Measurements from ENCODE around the gene EPHA5. TPM values are rescaled to one million over a fixed set of nuclear protein-coding genes. Genes with fewer than 3 reads are reported as not detected.

Gene EPHA5
- total RNA-seq, 1 donor from 2014 or later = 0.04 TPM

- no peak for TF ChIP-seq CTCF (IDR thresholded peaks at IDR 0.05; ENCODE audit: insufficient read depth, low read length, poor library complexity, severe bottlenecking)
- no peak overlapping the region for H3K4me3 ChIP-seq (ENCODE audit: low read depth, low read length)
- H3K36me3 ChIP-seq (ENCODE audit: control insufficient read depth, insufficient read depth, low read length) = no peaks in the 10 kb centered on the region
- DNase-seq (ENCODE audit: low read depth) = no peak
- H3K27me3 ChIP-seq (ENCODE audit: control insufficient read depth, insufficient read depth, low read length) = no peaks in the 10 kb centered on the region
Observed at GRCh38 chr4:65658117-65658516, 12.2 kb downstream of the EPHA5 start.

- Histone ChIP-seq H3K36me3 (ENCODE audit: control insufficient read depth, insufficient read depth, low read length) (no peaks in the 10 kb centered on the region), H3K27me3 (ENCODE audit: control insufficient read depth, insufficient read depth, low read length) (no peaks in the 10 kb centered on the region), H3K4me3 (ENCODE audit: low read depth, low read length) (no peak overlapping the region)
- TF ChIP-seq CTCF (IDR thresholded peaks at IDR 0.05; ENCODE audit: insufficient read depth, low read length, poor library complexity, severe bottlenecking) = no peak
- no peak for DNase-seq (ENCODE audit: low read depth)
Observed at GRCh38 chr4:65656008-65656407, 14.3 kb downstream of the EPHA5 start.

- Histone ChIP-seq H3K27me3 (ENCODE audit: control insufficient read depth, insufficient read depth, low read length) (no peaks in the 10 kb centered on the region), H3K36me3 (ENCODE audit: control insufficient read depth, insufficient read depth, low read length) (no peaks in the 10 kb centered on the region), H3K4me3 (ENCODE audit: low read depth, low read length) (no peak overlapping the region)
- no peak for TF ChIP-seq CTCF (IDR thresholded peaks at IDR 0.05; ENCODE audit: insufficient read depth, low read length, poor library complexity, severe bottlenecking)
- DNase-seq (ENCODE audit: low read depth) = no peak
Observed at GRCh38 chr4:65654976-65655375, 15.3 kb downstream of the EPHA5 start.

GRCh38 chr4:65653740-65654361 is 16.4 kb downstream of the EPHA5 start:
- no peaks in the 10 kb centered on the region for H3K27me3 ChIP-seq (ENCODE audit: control insufficient read depth, insufficient read depth, low read length)
- no peak for DNase-seq (ENCODE audit: low read depth)

GRCh38 chr4:65651751-65652150 is 18.5 kb downstream of the EPHA5 start:
- no peak for TF ChIP-seq CTCF (IDR thresholded peaks at IDR 0.05; ENCODE audit: insufficient read depth, low read length, poor library complexity, severe bottlenecking)
- no peaks in the 10 kb centered on the region for H3K27me3 ChIP-seq (ENCODE audit: control insufficient read depth, insufficient read depth, low read length)
- H3K36me3 ChIP-seq (ENCODE audit: control insufficient read depth, insufficient read depth, low read length) = no peaks in the 10 kb centered on the region
- no peak for DNase-seq (ENCODE audit: low read depth)
- no peak overlapping the region for H3K4me3 ChIP-seq (ENCODE audit: low read depth, low read length)

More at GRCh38 chr4:65653740-65654361, 16.4 kb downstream of the EPHA5 start:
- TF ChIP-seq CTCF (IDR thresholded peaks at IDR 0.05; ENCODE audit: insufficient read depth, low read length, poor library complexity, severe bottlenecking) = no peak
- Histone ChIP-seq H3K4me3 (ENCODE audit: low read depth, low read length) (no peak overlapping the region), H3K36me3 (ENCODE audit: control insufficient read depth, insufficient read depth, low read length) (no peaks in the 10 kb centered on the region)

GRCh38 chr4:65651031-65651430 is 19.3 kb downstream of the EPHA5 start:
- Histone ChIP-seq H3K27me3 (ENCODE audit: control insufficient read depth, insufficient read depth, low read length) (no peaks in the 10 kb centered on the region), H3K36me3 (ENCODE audit: control insufficient read depth, insufficient read depth, low read length) (no peaks in the 10 kb centered on the region), H3K4me3 (ENCODE audit: low read depth, low read length) (no peak overlapping the region)
- no peak for TF ChIP-seq CTCF (IDR thresholded peaks at IDR 0.05; ENCODE audit: insufficient read depth, low read length, poor library complexity, severe bottlenecking)
- no peak for DNase-seq (ENCODE audit: low read depth)
